ENCODE measurements around the gene MXD3.
A peak's percentile ranks its signal among the peaks of the same experiment; 100 is the strongest.
"Not testable (repeated sequence)": the region's sequence is repeated elsewhere in the genome, so short reads cannot be mapped to it uniquely, and the experiment has no call there.

MXD3 gene

GRCh38 chr5:177311723-177312648, at the start of gene MXD3:
MXD3 (minus strand) TSS chr5:177311898; CDS start chr5:177311830, 68 bp downstream.
- DNase-seq (ENCODE audit: insufficient read length, low spot score) (peak; percentile 95), FAIRE-seq (no peak)

- FAIRE-seq = not testable (repeated sequence)
Measured at GRCh38 chr5:177360740-177361139, 49.0 kb upstream of the MXD3 start.

GRCh38 chr5:177359860-177360259, 48.2 kb upstream of the MXD3 start:
- no peak for FAIRE-seq
- no peak for DNase-seq (ENCODE audit: insufficient read length, low spot score)

More at GRCh38 chr5:177360740-177361139, 49.0 kb upstream of the MXD3 start:
- not testable (repeated sequence) for DNase-seq (ENCODE audit: insufficient read length, low spot score)

- no peak for FAIRE-seq
Measured at GRCh38 chr5:177359451-177359851, 47.8 kb upstream of the MXD3 start.

GRCh38 chr5:177358370-177358819, 46.7 kb upstream of the MXD3 start:
- DNase-seq (ENCODE audit: insufficient read length, low spot score) (no peak), FAIRE-seq (no peak)

More at GRCh38 chr5:177359451-177359851, 47.8 kb upstream of the MXD3 start:
- no peak for DNase-seq (ENCODE audit: insufficient read length, low spot score)

- no peak for DNase-seq (ENCODE audit: insufficient read length, low spot score)
- FAIRE-seq = no peak
Measured at GRCh38 chr5:177357459-177358351, 46.0 kb upstream of the MXD3 start, which contains the start of gene RGS14. RGS14 (plus strand) TSS chr5:177357924; CDS start chr5:177358025, 101 bp downstream.

GRCh38 chr5:177357146-177357458, 45.4 kb upstream of the MXD3 start:
- no peak for FAIRE-seq
- DNase-seq (ENCODE audit: insufficient read length, low spot score) = no peak

GRCh38 chr5:177356746-177357145, 45.0 kb upstream of the MXD3 start:
- FAIRE-seq (no peak), DNase-seq (ENCODE audit: insufficient read length, low spot score) (no peak)

GRCh38 chr5:177355868-177356168, 44.1 kb upstream of the MXD3 start:
- DNase-seq (ENCODE audit: insufficient read length, low spot score) (no peak), FAIRE-seq (no peak)

- FAIRE-seq (no peak), DNase-seq (ENCODE audit: insufficient read length, low spot score) (no peak)
Measured at GRCh38 chr5:177355162-177355867, 43.6 kb upstream of the MXD3 start.

GRCh38 chr5:177354711-177355110, 43.0 kb upstream of the MXD3 start:
- FAIRE-seq = no peak

GRCh38 chr5:177354256-177354655, 42.6 kb upstream of the MXD3 start:
- FAIRE-seq (no peak), DNase-seq (ENCODE audit: insufficient read length, low spot score) (no peak)

More at GRCh38 chr5:177354711-177355110, 43.0 kb upstream of the MXD3 start:
- DNase-seq (ENCODE audit: insufficient read length, low spot score) = no peak

GRCh38 chr5:177353093-177353492, 41.4 kb upstream of the MXD3 start:
- FAIRE-seq (no peak), DNase-seq (ENCODE audit: insufficient read length, low spot score) (no peak)

GRCh38 chr5:177351392-177352329, 40.0 kb upstream of the MXD3 start, which contains the start of gene LMAN2:
LMAN2 (minus strand) TSS chr5:177351668; CDS start chr5:177351647, 21 bp downstream.
- FAIRE-seq (peak; percentile 60), DNase-seq (ENCODE audit: insufficient read length, low spot score) (peak; percentile 97)

GRCh38 chr5:177350776-177351391, 39.2 kb upstream of the MXD3 start:
- DNase-seq (ENCODE audit: insufficient read length, low spot score) (no peak), FAIRE-seq (no peak)

GRCh38 chr5:177349762-177350161, 38.1 kb upstream of the MXD3 start:
- DNase-seq (ENCODE audit: insufficient read length, low spot score) (no peak), FAIRE-seq (no peak)

GRCh38 chr5:177349362-177349647, 37.6 kb upstream of the MXD3 start:
- FAIRE-seq = no peak
- DNase-seq (ENCODE audit: insufficient read length, low spot score) = no peak

GRCh38 chr5:177347699-177348098, 36.0 kb upstream of the MXD3 start:
- FAIRE-seq = no peak
- DNase-seq (ENCODE audit: insufficient read length, low spot score) = no peak

- no peak for DNase-seq (ENCODE audit: insufficient read length, low spot score)
- no peak for FAIRE-seq
Measured at GRCh38 chr5:177346820-177347219, 35.1 kb upstream of the MXD3 start.

Measured in HTR-8/SVneo (cell line).